ENCODE data around the gene CLEC4F.

The CLEC4F gene

GRCh38 chr2:70789304-70790135, 30.9 kb downstream of the CLEC4F start:
- peak; percentile 28 to 39 for DNase-seq (ENCODE audit: low read depth in 2 of 2)

- DNase-seq (ENCODE audit: low read depth in 2 of 2), result no peak
Observed at GRCh38 chr2:70785137-70785911, 35.1 kb downstream of the CLEC4F start.

GRCh38 chr2:70784320-70784719, 36.1 kb downstream of the CLEC4F start:
- no peak for DNase-seq (ENCODE audit: low read depth in 2 of 2)

GRCh38 chr2:70779911-70780545, 40.4 kb downstream of the CLEC4F start:
- no peak for DNase-seq (ENCODE audit: low read depth in 2 of 2)

GRCh38 chr2:70779491-70779890, 40.9 kb downstream of the CLEC4F start:
- DNase-seq (ENCODE audit: low read depth in 2 of 2), result no peak

- DNase-seq (ENCODE audit: low read depth in 2 of 2), result no peak
Observed at GRCh38 chr2:70778676-70779075, 41.7 kb downstream of the CLEC4F start.

- DNase-seq (ENCODE audit: low read depth in 2 of 2), result no peak
Observed at GRCh38 chr2:70777450-70777849, 42.9 kb downstream of the CLEC4F start.

- no peak for DNase-seq (ENCODE audit: low read depth in 2 of 2)
Observed at GRCh38 chr2:70776266-70776665, 44.1 kb downstream of the CLEC4F start.

- no peak for DNase-seq (ENCODE audit: low read depth in 2 of 2)
Observed at GRCh38 chr2:70775141-70775540, 45.3 kb downstream of the CLEC4F start.

- DNase-seq (ENCODE audit: low read depth in 2 of 2), result no peak
Observed at GRCh38 chr2:70772486-70773155, 47.8 kb downstream of the CLEC4F start.

- no peak for DNase-seq (ENCODE audit: low read depth in 2 of 2)
Observed at GRCh38 chr2:70771446-70771845, 49.0 kb downstream of the CLEC4F start.

- no peak for DNase-seq (ENCODE audit: low read depth in 2 of 2)
Observed at GRCh38 chr2:70769450-70769849, 50.9 kb downstream of the CLEC4F start.

- no peak for DNase-seq (ENCODE audit: low read depth in 2 of 2)
Observed at GRCh38 chr2:70768590-70769085, 51.8 kb downstream of the CLEC4F start.

GRCh38 chr2:70767699-70768589, 52.5 kb downstream of the CLEC4F start, which contains the start of gene ADD2:
ADD2 (minus strand) TSS chr2:70768200; CDS start chr2:70706408, 61,792 bp downstream.
- no peak for DNase-seq (ENCODE audit: low read depth in 2 of 2)

GRCh38 chr2:70767079-70767698, 53.2 kb downstream of the CLEC4F start:
- DNase-seq (ENCODE audit: low read depth in 2 of 2), result no peak

GRCh38 chr2:70766357-70767078, 53.9 kb downstream of the CLEC4F start:
- no peak for DNase-seq (ENCODE audit: low read depth in 2 of 2)

- DNase-seq (ENCODE audit: low read depth in 2 of 2), result no peak
Observed at GRCh38 chr2:70765507-70765906, 54.9 kb downstream of the CLEC4F start.

- no peak for DNase-seq (ENCODE audit: low read depth in 2 of 2)
Observed at GRCh38 chr2:70759446-70759845, 61.0 kb downstream of the CLEC4F start.

All from activated CD8-positive, alpha-beta memory T cell treated with anti-CD3 and anti-CD28 coated beads for 4 hours (primary cell).